HepG2 (cell line): ENCODE measurements around the gene YPEL3.

Experiments
- POLR2A ChIP-seq, 2 experiments: IDR thresholded peaks; 2 replicates each; pipeline ENCODE4 v1.6.1; 2011; ENCODE audit warnings: low read depth in 2 of 2, low read length in 2 of 2, mild to moderate bottlenecking in 1 of 2, moderate library complexity in 1 of 2; ENCODE audit not compliant: insufficient read depth in 1 of 2
- POLR2AphosphoS5 ChIP-seq: IDR thresholded peaks from 2 replicates; pipeline ENCODE4 v1.6.1; 2012; ENCODE audit warnings: low read depth, low read length

- no peak for TF ChIP-seq POLR2AphosphoS5
- TF ChIP-seq POLR2A (IDR thresholded peaks at IDR 0.05; ENCODE audit: insufficient read depth in 1 of 2, low read depth in 2 of 2, low read length in 2 of 2) = no peak
Observed at GRCh38 chr16:30137897-30138296, 41.9 kb upstream of the YPEL3 start.
